Panc1 (cell line): ENCODE results near the gene P2RY1. TPM values are rescaled to one million over a fixed set of nuclear protein-coding genes. Genes with fewer than 3 reads are reported as not detected.

ENCODE experiments used
- ATAC-seq: fragments of 200-7000 bp; cut with Tn5 transposase; 2 replicates; pipeline ENCODE4 v1.9.1; 2020; ENCODE audit warnings: mild to moderate bottlenecking, moderate library complexity
- BruUV-seq: library from RNA; stranded (reverse); fragments of 400-500 nt; replicated peaks from 2 replicates; lab custom pipeline; 2021; lab: Mats Ljungman, UMichigan
- CTCF ChIA-PET: fragments of 300-600 bp; sonication (Branson Sonifier 250); formaldehyde crosslinking; loops from one replicate; lab custom pipeline; 2022; ENCODE audit warnings: antibody characterized with exemption; lab: Charles Lee
- POLR2A ChIA-PET: fragments of 300-600 bp; sonication (Branson Sonifier 250); formaldehyde crosslinking; loops from one replicate; lab custom pipeline; 2022; ENCODE audit warnings: antibody characterized with exemption; lab: Charles Lee
- DNase-seq: peaks from one replicate; pipeline ENCODE4 v3.0.0-alpha.2; 2010; ENCODE audit warnings: low read depth, low spot score
- H3K27ac ChIP-seq: 2 replicates; pipeline ENCODE4 v1.5.1; 2011; ENCODE audit warnings: mild to moderate bottlenecking, low read length, inconsistent platforms
- H3K27me3 ChIP-seq: fragments of 200-500 bp; sonication (Bioruptor generic); 2 replicates; pipeline ENCODE4 v1.6.0; 2014; ENCODE audit warnings: low read length, inconsistent platforms; ENCODE audit not compliant: control insufficient read depth, insufficient read depth
- H3K36me3 ChIP-seq: fragments of 200-500 bp; sonication (Bioruptor generic); 2 replicates; pipeline ENCODE4 v1.5.1; 2014; ENCODE audit warnings: inconsistent platforms, mild to moderate bottlenecking, low read length, moderate library complexity; ENCODE audit not compliant: control insufficient read depth, insufficient read depth
- H3K4me1 ChIP-seq: 2 replicates; pipeline ENCODE4 v1.5.1; 2011; ENCODE audit warnings: inconsistent platforms, mild to moderate bottlenecking, low read length, moderate library complexity; ENCODE audit not compliant: control insufficient read depth, insufficient read depth
- H3K4me3 ChIP-seq, 2 experiments: 2 replicates each; pipeline ENCODE4 v1.5.1; 2011 to 2012; ENCODE audit warnings: low read depth in 2 of 2, low read length in 2 of 2, mild to moderate bottlenecking in 2 of 2, inconsistent platforms in 1 of 2, moderate library complexity in 1 of 2
- H3K9me3 ChIP-seq: fragments of 200-500 bp; sonication (Bioruptor generic); 2 replicates; pipeline ENCODE4 v1.5.1; 2014; ENCODE audit warnings: low read depth, mild to moderate bottlenecking, inconsistent platforms, low read length, moderate library complexity; ENCODE audit not compliant: control insufficient read depth, insufficient read depth
- POLR2AphosphoS5 ChIP-seq: IDR thresholded peaks from 2 replicates; pipeline ENCODE4 v1.6.1; 2012; ENCODE audit warnings: mild to moderate bottlenecking, low read depth, low read length, moderate library complexity
- SIN3A ChIP-seq: IDR thresholded peaks from 2 replicates; pipeline ENCODE4 v1.6.1; 2012; ENCODE audit warnings: low read depth, mild to moderate bottlenecking, low read length, moderate library complexity, borderline replicate concordance; ENCODE audit not compliant: insufficient read depth
- TCF7L2 ChIP-seq: IDR thresholded peaks from 2 replicates; pipeline ENCODE4 v1.6.1; 2011; ENCODE audit warnings: mild to moderate bottlenecking, low read depth, low read length, inconsistent platforms
- in situ Hi-C: cut with HindIII; loops from 2 replicates; pipeline ENCODE4 v1.10.0; 2016; ENCODE audit warnings: low sequenced_read_pairs, low pct_unique_long_range_greater_than_20kb
- intact Hi-C: fragments of 100-400 bp; cut with micrococcal nuclease; formaldehyde crosslinking; loops from one replicate; pipeline ENCODE4 v1.10.0; 2022; ENCODE audit not compliant: unreplicated experiment
- total RNA-seq: library from RNA; stranded (reverse); gene quantifications from one replicate; pipeline ENCODE4 v1.2.1, GENCODE V29; 2021; ENCODE audit not compliant: unreplicated experiment
- TF ChIP-seq, protein P1 (sequence below): fragments of 450-650 bp; IDR thresholded peaks from 2 replicates; pipeline ENCODE4 v1.5.1; 2017; ENCODE audit warnings: mild to moderate bottlenecking
- TF ChIP-seq, protein P2 (sequence below), 2 experiments: IDR thresholded peaks; 2 replicates each; pipeline ENCODE4 v1.6.1; 2011 to 2012; ENCODE audit warnings: low read depth in 2 of 2, control low read depth in 1 of 2, low read length in 1 of 2, mild to moderate bottlenecking in 1 of 2, moderate library complexity in 1 of 2; ENCODE audit not compliant: insufficient read depth in 1 of 2

The P2RY1 gene
- total RNA-seq, 1 experiment from 2014 or later = 0.08 TPM

DNA sequence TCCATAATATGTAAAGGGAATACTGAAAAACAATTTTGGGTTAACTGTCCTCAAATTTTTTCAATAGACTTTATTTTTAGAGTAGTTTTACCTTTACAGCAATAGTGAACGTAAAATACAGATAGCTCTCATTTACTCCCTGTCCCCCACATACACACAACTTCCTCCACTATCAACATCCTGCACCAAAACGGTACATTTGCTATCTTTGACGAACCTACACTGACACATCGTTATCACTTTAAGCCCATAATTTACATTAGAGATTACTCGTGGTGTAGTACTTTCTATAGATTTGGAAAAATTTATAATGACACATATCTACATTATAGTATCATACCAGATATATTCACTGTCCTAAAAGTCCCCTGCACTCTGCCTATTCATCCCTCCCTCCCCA lies 16.9 kb upstream of the P2RY1 start:
- intact Hi-C loops (no loop called here), in situ Hi-C loops (no loop called here)
- no peaks in the 10 kb centered on the region for H3K36me3 ChIP-seq
- POLR2A ChIA-PET = no interaction called here
- no peaks in the 10 kb centered on the region for H3K27me3 ChIP-seq
- no peak overlapping the region for H3K4me3 ChIP-seq
- H3K4me1 ChIP-seq = no peaks in the 10 kb centered on the region
- TF ChIP-seq TCF7L2 (no peak), POLR2AphosphoS5 (no peak), SIN3A (no peak)
- TF ChIP-seq, protein P1, sequence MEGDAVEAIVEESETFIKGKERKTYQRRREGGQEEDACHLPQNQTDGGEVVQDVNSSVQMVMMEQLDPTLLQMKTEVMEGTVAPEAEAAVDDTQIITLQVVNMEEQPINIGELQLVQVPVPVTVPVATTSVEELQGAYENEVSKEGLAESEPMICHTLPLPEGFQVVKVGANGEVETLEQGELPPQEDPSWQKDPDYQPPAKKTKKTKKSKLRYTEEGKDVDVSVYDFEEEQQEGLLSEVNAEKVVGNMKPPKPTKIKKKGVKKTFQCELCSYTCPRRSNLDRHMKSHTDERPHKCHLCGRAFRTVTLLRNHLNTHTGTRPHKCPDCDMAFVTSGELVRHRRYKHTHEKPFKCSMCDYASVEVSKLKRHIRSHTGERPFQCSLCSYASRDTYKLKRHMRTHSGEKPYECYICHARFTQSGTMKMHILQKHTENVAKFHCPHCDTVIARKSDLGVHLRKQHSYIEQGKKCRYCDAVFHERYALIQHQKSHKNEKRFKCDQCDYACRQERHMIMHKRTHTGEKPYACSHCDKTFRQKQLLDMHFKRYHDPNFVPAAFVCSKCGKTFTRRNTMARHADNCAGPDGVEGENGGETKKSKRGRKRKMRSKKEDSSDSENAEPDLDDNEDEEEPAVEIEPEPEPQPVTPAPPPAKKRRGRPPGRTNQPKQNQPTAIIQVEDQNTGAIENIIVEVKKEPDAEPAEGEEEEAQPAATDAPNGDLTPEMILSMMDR = no peak
- TF ChIP-seq, protein P2, sequence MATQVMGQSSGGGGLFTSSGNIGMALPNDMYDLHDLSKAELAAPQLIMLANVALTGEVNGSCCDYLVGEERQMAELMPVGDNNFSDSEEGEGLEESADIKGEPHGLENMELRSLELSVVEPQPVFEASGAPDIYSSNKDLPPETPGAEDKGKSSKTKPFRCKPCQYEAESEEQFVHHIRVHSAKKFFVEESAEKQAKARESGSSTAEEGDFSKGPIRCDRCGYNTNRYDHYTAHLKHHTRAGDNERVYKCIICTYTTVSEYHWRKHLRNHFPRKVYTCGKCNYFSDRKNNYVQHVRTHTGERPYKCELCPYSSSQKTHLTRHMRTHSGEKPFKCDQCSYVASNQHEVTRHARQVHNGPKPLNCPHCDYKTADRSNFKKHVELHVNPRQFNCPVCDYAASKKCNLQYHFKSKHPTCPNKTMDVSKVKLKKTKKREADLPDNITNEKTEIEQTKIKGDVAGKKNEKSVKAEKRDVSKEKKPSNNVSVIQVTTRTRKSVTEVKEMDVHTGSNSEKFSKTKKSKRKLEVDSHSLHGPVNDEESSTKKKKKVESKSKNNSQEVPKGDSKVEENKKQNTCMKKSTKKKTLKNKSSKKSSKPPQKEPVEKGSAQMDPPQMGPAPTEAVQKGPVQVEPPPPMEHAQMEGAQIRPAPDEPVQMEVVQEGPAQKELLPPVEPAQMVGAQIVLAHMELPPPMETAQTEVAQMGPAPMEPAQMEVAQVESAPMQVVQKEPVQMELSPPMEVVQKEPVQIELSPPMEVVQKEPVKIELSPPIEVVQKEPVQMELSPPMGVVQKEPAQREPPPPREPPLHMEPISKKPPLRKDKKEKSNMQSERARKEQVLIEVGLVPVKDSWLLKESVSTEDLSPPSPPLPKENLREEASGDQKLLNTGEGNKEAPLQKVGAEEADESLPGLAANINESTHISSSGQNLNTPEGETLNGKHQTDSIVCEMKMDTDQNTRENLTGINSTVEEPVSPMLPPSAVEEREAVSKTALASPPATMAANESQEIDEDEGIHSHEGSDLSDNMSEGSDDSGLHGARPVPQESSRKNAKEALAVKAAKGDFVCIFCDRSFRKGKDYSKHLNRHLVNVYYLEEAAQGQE (IDR thresholded peaks at IDR 0.05; ENCODE audit: insufficient read depth in 1 of 2, low read depth in 2 of 2, low read length in 1 of 2) = no peak
- no peaks in the 10 kb centered on the region for H3K9me3 ChIP-seq
- no peak overlapping the region for H3K27ac ChIP-seq
- DNase-seq = no peak
- no TSS peak for BruUV-seq
- ATAC-seq = no peak
- CTCF ChIA-PET = no interaction called here

DNA sequence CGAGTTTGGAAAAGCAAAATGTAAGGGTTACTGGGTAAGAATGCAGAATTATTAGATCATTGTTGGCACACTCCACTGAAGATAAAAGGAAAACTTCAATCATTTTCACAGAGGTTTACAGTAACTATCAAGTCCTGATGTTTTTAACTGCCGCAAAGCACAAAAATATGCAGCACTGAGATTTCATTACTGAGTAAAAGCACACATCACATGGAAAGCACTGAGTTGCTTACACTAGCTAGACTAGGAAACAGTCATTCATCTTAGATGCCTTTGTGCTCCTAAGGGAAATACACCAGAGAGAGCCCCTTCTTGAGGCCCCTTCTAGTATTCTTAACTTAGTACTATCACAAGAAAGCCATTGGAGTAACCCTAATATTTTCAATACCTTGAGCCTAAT lies 11.8 kb upstream of the P2RY1 start:
- BruUV-seq = no TSS peak
- no peak for ATAC-seq
- in situ Hi-C loops = no loop called here
- TF ChIP-seq, protein P1 = no peak
- intact Hi-C loops = no loop called here
- ChIA-PET CTCF (no interaction called here), POLR2A (no interaction called here)
- Histone ChIP-seq H3K4me3 (no peak overlapping the region), H3K27me3 (no peaks in the 10 kb centered on the region), H3K27ac (no peak overlapping the region), H3K36me3 (no peaks in the 10 kb centered on the region), H3K9me3 (no peaks in the 10 kb centered on the region), H3K4me1 (no peaks in the 10 kb centered on the region)
- no peak for DNase-seq

DNA sequence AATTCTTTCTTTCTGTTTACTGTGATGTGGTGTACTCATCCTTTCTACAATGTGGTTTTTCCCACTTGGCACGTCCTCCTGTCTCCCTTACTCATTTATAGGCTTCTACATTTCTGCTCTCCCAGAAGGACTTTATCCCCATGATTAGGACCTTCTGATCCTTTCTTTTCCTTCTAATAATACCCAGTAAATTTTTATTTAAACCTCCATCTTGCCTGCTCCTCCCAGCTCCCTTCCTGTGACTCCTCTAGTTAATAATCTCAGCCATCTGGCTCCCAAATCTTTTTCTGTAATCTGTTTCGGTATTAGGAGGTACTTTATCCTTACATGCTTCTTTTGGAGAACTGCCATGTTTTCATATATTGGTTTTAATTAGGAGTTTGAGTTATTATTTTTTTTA lies 11.2 kb upstream of the P2RY1 start:
- H3K4me3 ChIP-seq = no peak overlapping the region
- no peak for ATAC-seq
- no peaks in the 10 kb centered on the region for H3K9me3 ChIP-seq
- BruUV-seq = no TSS peak
- DNase-seq = no peak
- H3K27me3 ChIP-seq = no peaks in the 10 kb centered on the region; the same call in 1 of the 2 replicates
- intact Hi-C loops = no loop called here
- ChIA-PET POLR2A (no interaction called here), CTCF (no interaction called here)
- H3K27ac ChIP-seq = no peak overlapping the region
- in situ Hi-C loops = no loop called here
- no peaks in the 10 kb centered on the region for H3K4me1 ChIP-seq
- H3K36me3 ChIP-seq = no peaks in the 10 kb centered on the region
- no peak for TF ChIP-seq TCF7L2
- TF ChIP-seq SIN3A = no peak
- TF ChIP-seq, protein P1 = no peak
- no peak for TF ChIP-seq POLR2AphosphoS5
- TF ChIP-seq, protein P2 (IDR thresholded peaks at IDR 0.05; ENCODE audit: insufficient read depth in 1 of 2, low read depth in 2 of 2, low read length in 1 of 2) = no peak
